ENCODE measurements around the gene DNAH9. TPM values are rescaled to one million over a fixed set of nuclear protein-coding genes. Genes with fewer than 3 reads are reported as not detected.

DNAH9 gene
- total and polyA plus RNA-seq, 8 donors = 0.28 to 18.3 (median 0.42) TPM; not detected in 2

- Histone ChIP-seq H3K4me3 (no peak overlapping the region), H3K27ac (no peak overlapping the region), H3K9me3 (no peaks in the 10 kb centered on the region), H3K27me3 (no peaks in the 10 kb centered on the region), H3K4me1 (no peaks in the 10 kb centered on the region), H3K36me3 (no peaks in the 10 kb centered on the region)
- 61 to 90% (median 88%) methylated on average over 2 of the region's 2 CpGs for WGBS, 5 donors
- intact Hi-C loops (cut with DNase I; ENCODE audit: low total_unique reads) = no loop called here
- TF ChIP-seq EP300 (IDR thresholded peaks at IDR 0.05) (no peak), POLR2AphosphoS5 (IDR thresholded peaks at IDR 0.05) (no peak), CTCF (IDR thresholded peaks at IDR 0.05) (no peak), POLR2A (IDR thresholded peaks at IDR 0.05) (no peak)
- DNase-seq = no peak
Measured at GRCh38 chr17:11561702-11562101, 36.6 kb upstream of the DNAH9 start.

DNA sequence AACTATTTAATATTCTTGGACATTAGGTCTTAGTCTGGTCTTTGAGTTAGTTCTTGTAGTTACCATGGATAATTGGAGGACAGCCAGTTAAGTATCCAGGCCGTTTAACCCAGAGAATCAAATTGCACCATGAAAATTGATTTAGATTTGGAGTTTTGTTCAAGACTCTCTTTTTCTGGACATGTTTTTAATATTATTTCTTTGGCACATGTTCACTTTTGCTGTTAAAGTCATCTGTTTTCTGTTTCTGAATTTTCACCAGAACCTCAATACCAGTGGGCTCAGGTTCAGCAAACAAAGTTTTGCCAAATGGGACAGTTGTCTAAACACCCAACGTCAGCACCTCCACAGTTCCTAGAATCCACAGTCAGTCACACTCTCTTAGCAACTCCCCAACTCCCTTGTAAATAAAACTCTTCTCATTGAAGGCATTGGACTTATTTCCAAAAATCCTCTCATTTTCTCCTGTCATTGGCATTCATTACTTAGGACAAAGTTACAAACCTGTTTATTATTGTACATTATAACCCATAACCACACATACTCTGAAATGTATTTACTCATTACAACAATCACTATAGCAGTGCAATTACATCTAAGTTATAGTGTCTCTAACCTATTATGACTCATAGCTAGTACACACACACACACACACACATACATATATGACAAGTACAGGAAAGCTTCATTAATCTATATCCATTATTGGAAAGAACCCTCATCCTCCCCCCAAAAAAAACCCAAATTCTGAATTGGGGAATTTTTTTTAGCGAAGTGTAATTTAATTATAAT, 33.5 kb upstream of the DNAH9 start:
- no peaks in the 10 kb centered on the region for H3K9me3 ChIP-seq
- no peaks in the 10 kb centered on the region for H3K27me3 ChIP-seq
- TF ChIP-seq POLR2AphosphoS5 (IDR thresholded peaks at IDR 0.05) = no peak
- no peak for TF ChIP-seq CTCF (IDR thresholded peaks at IDR 0.05)
- TF ChIP-seq POLR2A (IDR thresholded peaks at IDR 0.05) = no peak
- TF ChIP-seq EP300 (IDR thresholded peaks at IDR 0.05) = no peak
- H3K4me1 ChIP-seq = no peaks in the 10 kb centered on the region
- intact Hi-C loops (cut with DNase I; ENCODE audit: low total_unique reads) = no loop called here
- peak in 1 of 2 donors; percentile 46 for DNase-seq
- no peak overlapping the region for H3K4me3 ChIP-seq
- no peak overlapping the region for H3K27ac ChIP-seq
- H3K36me3 ChIP-seq = no peaks in the 10 kb centered on the region
- 42 to 57% (median 43%) methylated on average over 3 of the region's 3 CpGs for WGBS, 5 donors

DNA sequence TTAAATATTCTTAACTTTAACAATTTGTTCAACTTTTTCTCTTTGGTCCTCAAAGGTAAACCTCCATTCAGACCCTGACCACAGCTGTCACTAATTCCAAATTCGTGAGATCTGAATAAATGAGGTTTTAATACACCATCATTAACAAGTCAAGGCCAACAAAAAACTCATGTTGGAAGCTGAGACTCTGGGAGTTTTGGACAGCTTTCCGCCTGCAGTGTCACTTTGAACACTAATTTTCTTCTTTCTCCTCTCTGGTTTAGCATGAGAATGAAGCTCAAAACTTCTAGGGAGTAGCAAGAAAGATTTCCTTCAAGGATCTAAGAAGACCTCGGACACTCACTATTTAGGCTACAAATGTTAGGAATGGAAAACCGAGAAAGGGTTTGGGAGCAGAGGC, 32.7 kb upstream of the DNAH9 start:
- no peak overlapping the region for H3K27ac ChIP-seq
- 36 to 72% (median 61%) methylated on average over 4 of the region's 4 CpGs for WGBS, 5 donors
- H3K9me3 ChIP-seq = no peaks in the 10 kb centered on the region
- no peak overlapping the region for H3K4me3 ChIP-seq
- no peaks in the 10 kb centered on the region for H3K27me3 ChIP-seq
- intact Hi-C loops (cut with DNase I; ENCODE audit: low total_unique reads) = no loop called here
- H3K36me3 ChIP-seq = no peaks in the 10 kb centered on the region
- no peak for DNase-seq
- TF ChIP-seq POLR2A (IDR thresholded peaks at IDR 0.05) = no peak
- H3K4me1 ChIP-seq = no peaks in the 10 kb centered on the region

DNA sequence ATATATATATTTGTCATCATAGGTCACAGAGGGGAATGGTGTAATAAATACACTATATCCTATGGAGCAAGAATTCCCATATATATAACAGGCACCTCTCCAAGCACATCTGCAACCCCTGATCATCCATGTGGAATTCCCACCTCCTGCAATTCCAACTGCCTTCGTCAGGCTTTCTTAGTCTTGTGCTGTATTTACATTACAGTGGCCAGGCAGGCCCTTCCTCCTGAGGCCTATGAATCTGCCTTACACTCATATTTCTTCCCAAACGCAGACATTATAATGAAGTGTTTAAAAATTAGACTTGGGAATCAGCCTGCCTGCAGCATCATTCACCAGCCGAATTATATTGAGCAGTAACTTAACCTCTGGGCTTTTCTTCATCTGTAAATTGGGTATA, 19.3 kb upstream of the DNAH9 start:
- intact Hi-C loops (cut with DNase I; ENCODE audit: low total_unique reads) = no loop called here
- Histone ChIP-seq H3K9me3 (no peaks in the 10 kb centered on the region), H3K4me1 (no peaks in the 10 kb centered on the region), H3K4me3 (no peak overlapping the region), H3K27ac (no peak overlapping the region), H3K36me3 (no peaks in the 10 kb centered on the region), H3K27me3 (no peaks in the 10 kb centered on the region)
- TF ChIP-seq POLR2AphosphoS5 (IDR thresholded peaks at IDR 0.05) = no peak
- TF ChIP-seq EP300 (IDR thresholded peaks at IDR 0.05) = no peak
- no peak for TF ChIP-seq CTCF (IDR thresholded peaks at IDR 0.05)
- TF ChIP-seq POLR2A (IDR thresholded peaks at IDR 0.05) = no peak
- WGBS, 5 donors = 80 to 88% (median 81%) methylated on average over 3 of the region's 3 CpGs
- no peak for DNase-seq

GRCh38 chr17:11580677-11581076, 17.6 kb upstream of the DNAH9 start:
- Histone ChIP-seq H3K27ac (no peak overlapping the region), H3K27me3 (no peaks in the 10 kb centered on the region), H3K36me3 (no peaks in the 10 kb centered on the region), H3K9me3 (no peaks in the 10 kb centered on the region), H3K4me1 (no peaks in the 10 kb centered on the region), H3K4me3 (no peak overlapping the region)
- DNase-seq = no peak
- 76 to 85% (median 81%) methylated on average over 3 of the region's 3 CpGs for WGBS, 5 donors
- TF ChIP-seq EP300 (IDR thresholded peaks at IDR 0.05) = no peak
- no peak for TF ChIP-seq POLR2A (IDR thresholded peaks at IDR 0.05)
- TF ChIP-seq CTCF (IDR thresholded peaks at IDR 0.05) = no peak
- intact Hi-C loops (cut with DNase I; ENCODE audit: low total_unique reads) = no loop called here
